Stimulated activated naive CD8-positive, alpha-beta T cell treated with anti-CD3 and anti-CD28 coated beads, Interleukin-15, Interleukin-2, amounts not matched to agents 100 U/mL and 50 U/mL, for 24 hours (primary cell): ENCODE data around the gene NR1H2.
A peak's percentile ranks its signal among the peaks of the same experiment; 100 is the strongest.

ENCODE experiments used
- ATAC-seq: fragments of 150-1000 bp; cut with Tn5 transposase; one replicate; pipeline ENCODE4 v1.10.0; 2021
- DNase-seq: peaks from one replicate; pipeline ENCODE4 v3.0.0; 2021

NR1H2 gene

DNA sequence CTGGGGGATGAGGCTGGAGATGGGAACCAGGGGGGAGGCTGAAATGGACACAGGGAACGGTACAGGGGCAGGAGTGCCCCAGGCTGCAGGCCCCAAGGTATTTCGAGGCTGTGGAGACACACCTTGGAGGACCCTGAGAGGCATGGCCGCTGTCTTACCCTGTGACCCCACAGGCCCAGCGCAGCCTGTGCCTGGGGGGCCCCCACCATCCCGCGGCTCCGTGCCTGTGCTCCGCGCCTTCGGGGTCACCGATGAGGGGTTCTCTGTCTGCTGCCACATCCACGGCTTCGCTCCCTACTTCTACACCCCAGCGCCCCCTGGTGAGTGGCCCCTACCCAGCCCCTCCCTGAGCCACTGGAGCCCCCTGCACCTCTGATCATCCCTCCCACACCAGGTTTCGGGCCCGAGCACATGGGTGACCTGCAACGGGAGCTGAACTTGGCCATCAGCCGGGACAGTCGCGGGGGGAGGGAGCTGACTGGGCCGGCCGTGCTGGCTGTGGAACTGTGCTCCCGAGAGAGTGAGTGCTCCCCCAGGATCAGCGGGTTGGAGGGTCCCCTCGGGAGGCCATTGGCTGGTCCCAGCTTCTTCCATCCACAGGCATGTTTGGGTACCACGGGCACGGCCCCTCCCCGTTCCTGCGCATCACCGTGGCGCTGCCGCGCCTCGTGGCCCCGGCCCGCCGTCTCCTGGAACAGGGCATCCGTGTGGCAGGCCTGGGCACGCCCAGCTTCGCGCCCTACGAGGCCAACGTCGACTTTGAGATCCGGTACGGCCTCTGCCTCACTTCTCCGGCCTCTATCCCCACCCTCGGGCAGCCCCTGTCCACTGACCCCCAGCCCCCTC lies 25.6 kb downstream of the NR1H2 start:
- ATAC-seq = no peak
- no peak for DNase-seq

- ATAC-seq (no peak), DNase-seq (no peak)
These were observed 26.5 kb downstream of the NR1H2 start for GRCh38 chr19:50402544-50403301.

GRCh38 chr19:50406156-50406820 lies 30.0 kb downstream of the NR1H2 start:
- ATAC-seq (no peak), DNase-seq (no peak)

DNA sequence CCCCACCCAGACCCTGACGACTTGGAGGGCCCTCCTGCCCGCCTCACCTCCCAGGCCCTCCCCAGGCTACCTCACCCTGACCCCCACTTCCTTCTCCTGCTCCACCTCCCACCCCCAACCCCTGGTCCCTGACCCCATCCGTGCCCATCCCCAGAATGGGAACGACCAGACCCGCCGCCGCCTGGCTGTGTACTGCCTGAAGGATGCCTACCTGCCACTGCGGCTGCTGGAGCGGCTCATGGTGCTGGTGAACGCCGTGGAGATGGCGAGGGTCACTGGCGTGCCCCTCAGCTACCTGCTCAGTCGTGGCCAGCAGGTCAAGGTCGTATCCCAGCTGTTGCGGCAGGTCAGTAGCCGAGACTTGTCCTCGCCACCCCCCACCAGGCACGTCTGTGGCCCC lies 30.6 kb downstream of the NR1H2 start:
- ATAC-seq = no peak
- DNase-seq = no peak

GRCh38 chr19:50409347-50409746 lies 33.1 kb downstream of the NR1H2 start:
- ATAC-seq = no peak
- DNase-seq = no peak

- DNase-seq (no peak), ATAC-seq (no peak)
These were observed 33.9 kb downstream of the NR1H2 start for GRCh38 chr19:50410109-50410508.

- DNase-seq (no peak), ATAC-seq (no peak)
These were observed 36.2 kb downstream of the NR1H2 start for GRCh38 chr19:50412419-50412818.

GRCh38 chr19:50413096-50413495 lies 36.8 kb downstream of the NR1H2 start:
- ATAC-seq (no peak), DNase-seq (no peak)

DNA sequence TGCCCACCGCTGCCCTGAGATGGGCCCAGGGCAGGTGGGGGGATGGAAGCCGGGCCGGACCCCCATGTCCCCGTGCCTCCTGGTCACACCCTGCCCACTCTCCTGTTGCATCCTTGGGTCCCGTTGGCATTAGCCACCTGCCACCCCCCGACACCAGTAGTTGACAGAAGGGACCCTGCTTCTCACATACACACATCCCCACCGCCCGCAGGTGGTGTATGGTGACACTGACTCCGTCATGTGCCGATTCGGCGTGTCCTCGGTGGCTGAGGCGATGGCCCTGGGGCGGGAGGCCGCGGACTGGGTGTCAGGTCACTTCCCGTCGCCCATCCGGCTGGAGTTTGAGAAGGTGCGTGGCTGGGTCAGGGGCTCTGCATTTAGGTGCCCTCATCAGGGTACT lies 37.3 kb downstream of the NR1H2 start:
- DNase-seq (no peak), ATAC-seq (no peak)

DNA sequence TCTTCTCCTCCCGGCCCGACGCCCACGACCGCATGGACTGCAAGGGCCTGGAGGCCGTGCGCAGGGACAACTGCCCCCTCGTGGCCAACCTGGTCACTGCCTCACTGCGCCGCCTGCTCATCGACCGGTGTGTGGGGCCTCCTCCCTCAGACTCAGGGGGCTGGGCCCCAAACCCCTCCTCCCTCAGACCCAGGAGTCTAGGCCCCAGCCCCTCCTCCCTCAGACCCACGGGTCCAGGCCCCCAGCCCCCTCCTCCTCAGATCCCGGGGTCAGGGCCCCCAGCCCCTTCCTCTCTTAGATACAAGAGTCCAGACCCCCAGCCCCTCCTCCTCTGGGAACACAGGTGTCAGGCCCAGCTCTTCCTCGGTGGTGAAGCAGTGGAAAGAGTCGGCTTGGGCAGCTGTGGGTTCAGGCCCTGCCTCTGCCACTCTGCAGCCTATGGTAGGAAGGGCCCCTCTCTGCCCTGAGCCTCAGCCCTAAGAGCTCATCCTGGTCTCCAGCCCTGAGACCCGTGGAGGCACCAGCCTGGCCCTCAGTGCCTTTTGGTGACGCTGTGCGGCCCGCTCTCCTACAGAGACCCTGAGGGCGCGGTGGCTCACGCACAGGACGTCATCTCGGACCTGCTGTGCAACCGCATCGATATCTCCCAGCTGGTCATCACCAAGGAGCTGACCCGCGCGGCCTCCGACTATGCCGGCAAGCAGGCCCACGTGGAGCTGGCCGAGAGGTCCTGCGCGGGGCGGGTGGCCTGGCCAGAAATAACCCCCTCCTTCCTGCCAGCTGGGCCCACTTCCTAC lies 38.8 kb downstream of the NR1H2 start:
- ATAC-seq (peak; percentile 54), DNase-seq (peak; percentile 85)

GRCh38 chr19:50415661-50416033 lies 39.4 kb downstream of the NR1H2 start:
- ATAC-seq (peak; percentile 30), DNase-seq (peak; percentile 63)

GRCh38 chr19:50416034-50416977 lies 40.0 kb downstream of the NR1H2 start:
- DNase-seq (no peak), ATAC-seq (no peak)

GRCh38 chr19:50417111-50418081 lies 41.1 kb downstream of the NR1H2 start:
- DNase-seq (no peak), ATAC-seq (no peak)

- ATAC-seq = peak; percentile 10
- peak; percentile 42 for DNase-seq
These were observed 42.1 kb downstream of the NR1H2 start, which contains the start of gene SPIB for GRCh38 chr19:50418176-50419021. Gene SPIB (plus strand): TSS chr19:50418938. CDS start chr19:50418963, 25 bp downstream.

DNA sequence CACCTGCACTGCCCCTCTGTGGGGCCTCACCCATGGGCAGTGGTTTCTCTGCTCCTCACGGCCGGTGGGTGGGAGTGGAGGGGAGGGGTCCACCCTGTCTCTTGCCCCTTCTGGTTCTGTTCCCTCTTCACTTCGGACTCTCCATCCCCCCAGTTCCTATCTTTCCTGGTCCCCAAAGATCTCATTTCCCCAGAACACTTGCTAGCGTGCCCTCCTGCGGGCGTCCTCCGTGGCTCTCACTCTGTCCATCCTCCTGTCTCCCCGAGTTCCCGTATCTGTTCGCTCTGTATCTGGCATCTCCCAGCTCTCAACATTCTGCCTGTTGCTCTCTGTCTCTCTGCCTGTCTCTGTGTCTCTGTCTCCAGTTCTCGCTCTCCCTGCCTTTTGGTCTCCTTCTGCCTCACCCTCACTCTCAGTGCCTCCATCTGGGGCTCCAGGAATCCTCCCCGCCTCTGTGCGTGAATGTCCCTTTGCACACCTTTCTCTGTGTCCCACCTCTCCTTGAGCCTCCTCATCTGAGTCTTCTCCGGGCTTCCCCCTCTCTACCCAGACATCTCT lies 42.8 kb downstream of the NR1H2 start:
- DNase-seq (no peak), ATAC-seq (no peak)

DNA sequence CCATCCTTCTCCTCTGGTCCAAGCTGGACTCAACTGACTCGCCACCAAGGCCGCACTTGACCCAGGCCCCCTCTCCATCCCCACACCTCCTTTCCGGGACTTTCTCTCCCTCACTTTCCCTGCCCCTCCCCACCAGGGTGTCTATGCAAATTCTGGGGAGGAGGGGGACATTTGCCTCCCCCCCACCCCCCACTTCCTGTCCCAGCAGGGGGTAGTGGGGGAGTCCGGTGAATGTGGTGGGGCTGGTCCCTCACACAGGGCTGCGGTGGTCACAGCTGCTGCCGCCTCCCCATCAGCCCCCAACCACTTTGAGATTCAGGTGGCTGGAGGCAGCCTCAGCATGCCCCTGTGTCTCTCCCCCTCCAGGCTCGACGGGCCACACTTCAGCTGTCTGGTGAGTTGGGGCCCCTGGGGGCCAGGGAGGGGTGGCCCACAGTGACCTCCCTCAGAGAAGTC lies 43.4 kb downstream of the NR1H2 start:
- DNase-seq (no peak), ATAC-seq (no peak)

GRCh38 chr19:50420127-50420526 lies 43.9 kb downstream of the NR1H2 start:
- DNase-seq (no peak), ATAC-seq (no peak)

- ATAC-seq = no peak
- DNase-seq = no peak
These were observed 44.6 kb downstream of the NR1H2 start for GRCh38 chr19:50420808-50421207.
